ENCODE results near the gene ZBTB24.

ZBTB24 gene

GRCh38 chr6:109451376-109451775, 31.6 kb downstream of the ZBTB24 start:
- no peak for DNase-seq (ENCODE audit: low spot score)

- DNase-seq (ENCODE audit: low spot score): no peak
Measured at GRCh38 chr6:109450801-109451200, 32.2 kb downstream of the ZBTB24 start.

GRCh38 chr6:109449795-109450673, 33.0 kb downstream of the ZBTB24 start:
- no peak for DNase-seq (ENCODE audit: low spot score)

GRCh38 chr6:109449064-109449794, 33.8 kb downstream of the ZBTB24 start:
- DNase-seq (ENCODE audit: low spot score): no peak

- DNase-seq (ENCODE audit: low spot score): no peak
Measured at GRCh38 chr6:109448615-109449014, 34.4 kb downstream of the ZBTB24 start.

GRCh38 chr6:109447878-109448555, 35.0 kb downstream of the ZBTB24 start:
- DNase-seq (ENCODE audit: low spot score): no peak

- DNase-seq (ENCODE audit: low spot score): no peak
Measured at GRCh38 chr6:109447087-109447486, 35.9 kb downstream of the ZBTB24 start.

GRCh38 chr6:109446541-109446940, 36.5 kb downstream of the ZBTB24 start:
- DNase-seq (ENCODE audit: low spot score): no peak

GRCh38 chr6:109446072-109446471, 36.9 kb downstream of the ZBTB24 start:
- DNase-seq (ENCODE audit: low spot score): no peak

GRCh38 chr6:109445382-109445781, 37.6 kb downstream of the ZBTB24 start:
- DNase-seq (ENCODE audit: low spot score): no peak

- no peak for DNase-seq (ENCODE audit: low spot score)
Measured at GRCh38 chr6:109443425-109443950, 39.5 kb downstream of the ZBTB24 start.

GRCh38 chr6:109442393-109442924, 40.6 kb downstream of the ZBTB24 start:
- DNase-seq (ENCODE audit: low spot score): no peak

- peak; percentile 61 for DNase-seq (ENCODE audit: low spot score)
Measured at GRCh38 chr6:109441069-109441816, 41.8 kb downstream of the ZBTB24 start.

GRCh38 chr6:109440331-109441068, 42.5 kb downstream of the ZBTB24 start, which contains the start of the genes PPIL6 and SMPD2:
PPIL6 (minus strand) TSS chr6:109440628; CDS start chr6:109440590, 38 bp downstream.
SMPD2 (plus strand) TSS chr6:109440724; CDS start chr6:109441122, 398 bp downstream.
- DNase-seq (ENCODE audit: low spot score): peak; percentile 91

- DNase-seq (ENCODE audit: low spot score): no peak
Measured at GRCh38 chr6:109436041-109436440, 47.0 kb downstream of the ZBTB24 start.

GRCh38 chr6:109434456-109434855, 48.6 kb downstream of the ZBTB24 start:
- no peak for DNase-seq (ENCODE audit: low spot score)

- no peak for DNase-seq (ENCODE audit: low spot score)
Measured at GRCh38 chr6:109429496-109429895, 53.5 kb downstream of the ZBTB24 start.

GRCh38 chr6:109428889-109429477, 54.0 kb downstream of the ZBTB24 start:
- no peak for DNase-seq (ENCODE audit: low spot score)

- no peak for DNase-seq (ENCODE audit: low spot score)
Measured at GRCh38 chr6:109424946-109425345, 58.1 kb downstream of the ZBTB24 start.

- DNase-seq (ENCODE audit: low spot score): no peak
Measured at GRCh38 chr6:109421184-109421583, 61.8 kb downstream of the ZBTB24 start.

All from RKO (cell line).